AG04449 (cell line): Measurements from ENCODE around the gene FANCB.

ENCODE experiments used
- CTCF ChIA-PET: fragments of 350-600 bp; formaldehyde crosslinking; extraction: SDS; loops from one replicate; lab custom pipeline; 2021; ENCODE audit warnings: antibody characterized with exemption; lab: Yijun Ruan, JAX
- POLR2A ChIA-PET: fragments of 400-600, 350-600 bp; formaldehyde crosslinking; extraction: SDS; loops from one replicate; lab custom pipeline; 2020; ENCODE audit warnings: antibody characterized with exemption, inconsistent platforms; lab: Yijun Ruan, JAX
- DNase-seq: peaks from one replicate; pipeline ENCODE4 v3.0.0-alpha.2; 2010; ENCODE audit warnings: low read depth, low spot score
- H3K4me3 ChIP-seq: 2 replicates; pipeline ENCODE4 v1.5.1; 2011; ENCODE audit warnings: low read depth, mild to moderate bottlenecking, control low read depth, low read length
- CTCF ChIP-seq: IDR thresholded peaks from one replicate; pipeline ENCODE4 v1.5.1; 2011; ENCODE audit warnings: mild to moderate bottlenecking, moderate library complexity, low read length, control low read depth, inconsistent platforms; ENCODE audit not compliant: insufficient read depth; ENCODE audit errors: missing control alignments

The FANCB gene

DNA sequence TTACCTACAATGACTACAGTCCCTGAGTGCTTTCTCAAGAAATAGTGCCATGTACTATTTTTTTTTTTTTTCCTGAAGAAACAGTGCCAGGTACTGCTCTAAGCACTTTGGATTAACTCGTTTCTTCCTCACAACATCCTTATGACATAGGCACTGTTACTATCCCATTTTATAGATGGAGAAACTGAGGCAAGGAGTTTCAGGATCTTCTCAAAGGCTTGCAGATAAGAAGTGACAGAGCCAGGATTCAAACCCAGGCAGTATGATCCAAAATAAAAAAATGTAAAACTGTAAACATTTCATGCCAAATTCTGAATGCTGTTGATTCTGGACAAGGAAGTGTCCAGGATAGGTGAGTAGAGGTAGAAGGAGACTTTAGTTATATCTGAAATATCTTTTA is 1.1 kb downstream of the FANCB start:
- ChIA-PET CTCF (no interaction called here), POLR2A (no interaction called here)
- no peak for DNase-seq
- no peak overlapping the region for H3K4me3 ChIP-seq
- no peak for TF ChIP-seq CTCF

DNA sequence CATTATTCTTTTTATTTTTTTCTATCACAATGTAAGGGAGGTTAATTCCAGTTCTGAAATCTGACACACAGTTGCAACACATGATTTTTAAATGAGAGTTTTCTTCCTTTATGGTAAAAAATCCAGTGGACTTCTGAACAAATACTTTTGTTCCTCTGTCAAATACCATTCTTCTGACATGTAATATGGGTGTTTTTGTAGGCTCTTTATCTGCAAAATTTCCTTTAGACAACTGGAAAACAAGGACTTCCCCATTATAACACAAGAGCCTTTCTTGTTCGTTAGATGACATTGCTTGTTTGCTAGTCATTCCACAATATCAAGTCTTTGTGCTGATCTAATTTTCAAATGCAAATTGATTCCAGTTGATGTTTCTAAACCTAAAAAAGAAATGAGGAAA is 7.7 kb downstream of the FANCB start:
- no peak for TF ChIP-seq CTCF
- DNase-seq: peak; percentile 14
- POLR2A ChIA-PET: no interaction called here
- no peak overlapping the region for H3K4me3 ChIP-seq
- CTCF ChIA-PET: no interaction called here

DNA sequence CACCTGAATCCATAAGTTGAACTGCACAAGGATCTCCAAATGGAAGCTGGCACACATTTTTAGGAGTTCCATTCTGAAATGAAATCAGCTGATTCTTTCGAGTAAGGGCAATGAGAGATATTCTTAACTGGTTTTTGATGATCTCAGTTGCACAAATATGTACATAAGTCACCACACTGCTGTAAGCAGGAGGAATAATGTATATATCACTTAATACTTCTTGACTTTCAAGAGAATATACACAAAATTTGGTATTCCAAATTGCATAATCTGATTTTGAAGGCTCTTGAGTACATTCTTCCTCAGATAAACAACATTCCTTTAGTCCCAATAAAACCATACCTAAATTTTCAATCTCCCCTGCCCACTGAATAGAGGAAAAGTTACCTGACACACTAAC is 8.2 kb downstream of the FANCB start:
- ChIA-PET CTCF (no interaction called here), POLR2A (interaction anchor here (0.6 kb wide), 1 partner anchor 8 kb away, joined by 3 read pairs; the partner anchor contains the start of gene FANCB)

GRCh38 chrX:14851526-14851925 is 21.3 kb downstream of the FANCB start:
- ChIA-PET CTCF (no interaction called here), POLR2A (no interaction called here)
- no peak for TF ChIP-seq CTCF
- DNase-seq: no peak
- no peak overlapping the region for H3K4me3 ChIP-seq

More for the DNA sequence above, 8.2 kb downstream of the FANCB start:
- TF ChIP-seq CTCF: no peak
- no peak overlapping the region for H3K4me3 ChIP-seq
- peak; percentile 40 for DNase-seq

GRCh38 chrX:14843666-14844065 is 29.2 kb downstream of the FANCB start:
- no peak for DNase-seq
- ChIA-PET CTCF (no interaction called here), POLR2A (no interaction called here)
- TF ChIP-seq CTCF: no peak
- H3K4me3 ChIP-seq: no peak overlapping the region

DNA sequence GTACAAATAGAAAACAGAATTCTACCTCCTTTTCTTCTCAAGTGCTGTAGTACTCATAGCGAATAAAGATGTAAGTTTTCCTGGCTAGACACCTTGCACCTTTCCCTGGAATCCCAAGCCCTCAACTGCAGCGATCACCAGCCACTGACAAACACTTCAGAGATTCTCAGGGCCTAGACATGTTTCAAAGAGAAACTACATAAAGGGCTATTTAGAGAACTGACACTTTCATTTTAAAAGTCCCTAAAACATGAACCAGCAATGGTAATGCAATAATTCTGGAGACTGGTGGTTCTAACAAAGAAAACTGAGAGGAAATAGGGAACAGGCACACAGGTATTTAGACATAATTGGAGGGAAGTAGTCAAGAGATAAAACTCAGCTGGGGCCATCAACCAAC is 35.7 kb downstream of the FANCB start:
- CTCF ChIA-PET: no interaction called here

More for the DNA sequence above, 35.7 kb downstream of the FANCB start:
- no peak for DNase-seq
- no peak for TF ChIP-seq CTCF
- POLR2A ChIA-PET: no interaction called here
- H3K4me3 ChIP-seq: no peak overlapping the region
